ENCODE measurements around the gene GFRA1. TPM values are rescaled to one million over a fixed set of nuclear protein-coding genes. Genes with fewer than 3 reads are reported as not detected.

The GFRA1 gene
- total RNA-seq, 1 donor from 2014 or later, result not detected

GRCh38 chr10:116195583-116195982 is 77.4 kb downstream of the GFRA1 start:
- intact Hi-C loops (cut with micrococcal nuclease), result no loop called here
- Mint-ChIP-seq H3K27me3 (ENCODE audit: insufficient read depth) (no peaks in the 10 kb centered on the region), H3K27ac (no peak overlapping the region), H3K4me3 (no peak overlapping the region), H3K4me1 (ENCODE audit: low read depth) (no peaks in the 10 kb centered on the region), H3K9me3 (peaks cover 10% of the 10 kb centered on the region), H3K36me3 (ENCODE audit: low read depth) (no peaks in the 10 kb centered on the region)
- no peak for DNase-seq (ENCODE audit: low spot score)

GRCh38 chr10:116195039-116195438 is 78.0 kb downstream of the GFRA1 start:
- Mint-ChIP-seq H3K27me3 (ENCODE audit: insufficient read depth) (no peaks in the 10 kb centered on the region), H3K36me3 (ENCODE audit: low read depth) (no peaks in the 10 kb centered on the region), H3K4me1 (ENCODE audit: low read depth) (no peaks in the 10 kb centered on the region), H3K27ac (no peak overlapping the region), H3K9me3 (peaks cover 12% of the 10 kb centered on the region), H3K4me3 (no peak overlapping the region)
- DNase-seq (ENCODE audit: low spot score), result no peak
- intact Hi-C loops (cut with micrococcal nuclease), result no loop called here

- intact Hi-C loops (cut with micrococcal nuclease), result no loop called here
- no peaks in the 10 kb centered on the region for H3K27me3 Mint-ChIP-seq (ENCODE audit: insufficient read depth)
- peaks cover 12% of the 10 kb centered on the region for H3K9me3 Mint-ChIP-seq
- DNase-seq (ENCODE audit: low spot score), result no peak
- no peaks in the 10 kb centered on the region for H3K36me3 Mint-ChIP-seq (ENCODE audit: low read depth)
- H3K27ac Mint-ChIP-seq, result no peak overlapping the region
- H3K4me1 Mint-ChIP-seq (ENCODE audit: low read depth), result no peaks in the 10 kb centered on the region
- no peak overlapping the region for H3K4me3 Mint-ChIP-seq
Measured at GRCh38 chr10:116194061-116194460, 78.9 kb downstream of the GFRA1 start.

GRCh38 chr10:116190883-116191282 is 82.1 kb downstream of the GFRA1 start:
- Mint-ChIP-seq H3K4me1 (ENCODE audit: low read depth) (no peaks in the 10 kb centered on the region), H3K4me3 (no peak overlapping the region), H3K27ac (no peak overlapping the region), H3K27me3 (ENCODE audit: insufficient read depth) (no peaks in the 10 kb centered on the region), H3K9me3 (peaks cover 12% of the 10 kb centered on the region), H3K36me3 (ENCODE audit: low read depth) (no peaks in the 10 kb centered on the region)
- intact Hi-C loops (cut with micrococcal nuclease), result no loop called here
- DNase-seq (ENCODE audit: low spot score), result no peak

GRCh38 chr10:116186273-116186672 is 86.7 kb downstream of the GFRA1 start:
- Mint-ChIP-seq H3K9me3 (peaks cover 4% of the 10 kb centered on the region), H3K27ac (no peak overlapping the region), H3K4me1 (ENCODE audit: low read depth) (no peaks in the 10 kb centered on the region), H3K36me3 (ENCODE audit: low read depth) (no peaks in the 10 kb centered on the region), H3K4me3 (no peak overlapping the region), H3K27me3 (ENCODE audit: insufficient read depth) (no peaks in the 10 kb centered on the region)
- intact Hi-C loops (cut with micrococcal nuclease), result no loop called here
- DNase-seq (ENCODE audit: low spot score), result no peak

- intact Hi-C loops (cut with micrococcal nuclease), result no loop called here
- no peaks in the 10 kb centered on the region for H3K4me1 Mint-ChIP-seq (ENCODE audit: low read depth)
- no peaks in the 10 kb centered on the region for H3K27me3 Mint-ChIP-seq (ENCODE audit: insufficient read depth)
- DNase-seq (ENCODE audit: low spot score), result no peak
- H3K4me3 Mint-ChIP-seq, result no peak overlapping the region
- H3K36me3 Mint-ChIP-seq (ENCODE audit: low read depth), result no peaks in the 10 kb centered on the region
- H3K9me3 Mint-ChIP-seq, result no peaks in the 10 kb centered on the region
- no peak overlapping the region for H3K27ac Mint-ChIP-seq
Measured at GRCh38 chr10:116185199-116185867, 87.7 kb downstream of the GFRA1 start.

GRCh38 chr10:116184512-116184794 is 88.6 kb downstream of the GFRA1 start:
- intact Hi-C loops (cut with micrococcal nuclease), result no loop called here
- Mint-ChIP-seq H3K4me1 (ENCODE audit: low read depth) (no peaks in the 10 kb centered on the region), H3K27ac (no peak overlapping the region), H3K4me3 (no peak overlapping the region), H3K27me3 (ENCODE audit: insufficient read depth) (no peaks in the 10 kb centered on the region), H3K36me3 (ENCODE audit: low read depth) (no peaks in the 10 kb centered on the region), H3K9me3 (no peaks in the 10 kb centered on the region)
- DNase-seq (ENCODE audit: low spot score), result no peak

- no peak for DNase-seq (ENCODE audit: low spot score)
- Mint-ChIP-seq H3K9me3 (no peaks in the 10 kb centered on the region), H3K4me3 (no peak overlapping the region), H3K36me3 (ENCODE audit: low read depth) (no peaks in the 10 kb centered on the region), H3K4me1 (ENCODE audit: low read depth) (no peaks in the 10 kb centered on the region), H3K27me3 (ENCODE audit: insufficient read depth) (no peaks in the 10 kb centered on the region), H3K27ac (no peak overlapping the region)
- intact Hi-C loops (cut with micrococcal nuclease), result no loop called here
Measured at GRCh38 chr10:116183733-116184511, 89.1 kb downstream of the GFRA1 start.

GRCh38 chr10:116182426-116182825 is 90.6 kb downstream of the GFRA1 start:
- Mint-ChIP-seq H3K36me3 (ENCODE audit: low read depth) (no peaks in the 10 kb centered on the region), H3K4me3 (no peak overlapping the region), H3K9me3 (no peaks in the 10 kb centered on the region), H3K4me1 (ENCODE audit: low read depth) (no peaks in the 10 kb centered on the region), H3K27me3 (ENCODE audit: insufficient read depth) (no peaks in the 10 kb centered on the region), H3K27ac (no peak overlapping the region)
- intact Hi-C loops (cut with micrococcal nuclease), result no loop called here
- no peak for DNase-seq (ENCODE audit: low spot score)

GRCh38 chr10:116178086-116178605 is 94.9 kb downstream of the GFRA1 start:
- no peak for DNase-seq (ENCODE audit: low spot score)
- intact Hi-C loops (cut with micrococcal nuclease), result no loop called here
- H3K4me1 Mint-ChIP-seq (ENCODE audit: low read depth), result no peaks in the 10 kb centered on the region
- H3K27me3 Mint-ChIP-seq (ENCODE audit: insufficient read depth), result no peaks in the 10 kb centered on the region
- no peak overlapping the region for H3K4me3 Mint-ChIP-seq
- no peaks in the 10 kb centered on the region for H3K9me3 Mint-ChIP-seq
- H3K36me3 Mint-ChIP-seq (ENCODE audit: low read depth), result no peaks in the 10 kb centered on the region
- H3K27ac Mint-ChIP-seq, result no peak overlapping the region

GRCh38 chr10:116175231-116175630 is 97.8 kb downstream of the GFRA1 start:
- H3K36me3 Mint-ChIP-seq (ENCODE audit: low read depth), result no peaks in the 10 kb centered on the region
- H3K4me3 Mint-ChIP-seq, result no peak overlapping the region
- no peak for DNase-seq (ENCODE audit: low spot score)
- intact Hi-C loops (cut with micrococcal nuclease), result no loop called here
- no peak overlapping the region for H3K27ac Mint-ChIP-seq
- H3K27me3 Mint-ChIP-seq (ENCODE audit: insufficient read depth), result no peaks in the 10 kb centered on the region
- no peaks in the 10 kb centered on the region for H3K9me3 Mint-ChIP-seq
- no peaks in the 10 kb centered on the region for H3K4me1 Mint-ChIP-seq (ENCODE audit: low read depth)

GRCh38 chr10:116171505-116171904 is 101.5 kb downstream of the GFRA1 start:
- intact Hi-C loops (cut with micrococcal nuclease), result no loop called here
- Mint-ChIP-seq H3K4me1 (ENCODE audit: low read depth) (no peaks in the 10 kb centered on the region), H3K36me3 (ENCODE audit: low read depth) (no peaks in the 10 kb centered on the region)

GRCh38 chr10:116170815-116171250 is 102.2 kb downstream of the GFRA1 start:
- DNase-seq (ENCODE audit: low spot score), result no peak
- Mint-ChIP-seq H3K9me3 (no peaks in the 10 kb centered on the region), H3K27me3 (ENCODE audit: insufficient read depth) (no peaks in the 10 kb centered on the region), H3K36me3 (ENCODE audit: low read depth) (no peaks in the 10 kb centered on the region), H3K4me3 (no peak overlapping the region), H3K4me1 (ENCODE audit: low read depth) (no peaks in the 10 kb centered on the region), H3K27ac (no peak overlapping the region)
- intact Hi-C loops (cut with micrococcal nuclease), result no loop called here

More at GRCh38 chr10:116171505-116171904, 101.5 kb downstream of the GFRA1 start:
- Mint-ChIP-seq H3K4me3 (no peak overlapping the region), H3K9me3 (no peaks in the 10 kb centered on the region), H3K27ac (no peak overlapping the region), H3K27me3 (ENCODE audit: insufficient read depth) (no peaks in the 10 kb centered on the region)
- DNase-seq (ENCODE audit: low spot score), result no peak
